HG02885 (cell line): Measurements from ENCODE around the gene WIZ.
"Not testable (repeated sequence)": the region's sequence is repeated elsewhere in the genome, so short reads cannot be mapped to it uniquely, and the experiment has no call there.

Experiments used
- ATAC-seq: cut with Tn5 transposase; IDR thresholded peaks from one replicate; pipeline ENCODE4 v1.9.1; 2021; ENCODE audit warnings: mild to moderate bottlenecking; ENCODE audit not compliant: unreplicated experiment, poor library complexity

The WIZ gene

DNA sequence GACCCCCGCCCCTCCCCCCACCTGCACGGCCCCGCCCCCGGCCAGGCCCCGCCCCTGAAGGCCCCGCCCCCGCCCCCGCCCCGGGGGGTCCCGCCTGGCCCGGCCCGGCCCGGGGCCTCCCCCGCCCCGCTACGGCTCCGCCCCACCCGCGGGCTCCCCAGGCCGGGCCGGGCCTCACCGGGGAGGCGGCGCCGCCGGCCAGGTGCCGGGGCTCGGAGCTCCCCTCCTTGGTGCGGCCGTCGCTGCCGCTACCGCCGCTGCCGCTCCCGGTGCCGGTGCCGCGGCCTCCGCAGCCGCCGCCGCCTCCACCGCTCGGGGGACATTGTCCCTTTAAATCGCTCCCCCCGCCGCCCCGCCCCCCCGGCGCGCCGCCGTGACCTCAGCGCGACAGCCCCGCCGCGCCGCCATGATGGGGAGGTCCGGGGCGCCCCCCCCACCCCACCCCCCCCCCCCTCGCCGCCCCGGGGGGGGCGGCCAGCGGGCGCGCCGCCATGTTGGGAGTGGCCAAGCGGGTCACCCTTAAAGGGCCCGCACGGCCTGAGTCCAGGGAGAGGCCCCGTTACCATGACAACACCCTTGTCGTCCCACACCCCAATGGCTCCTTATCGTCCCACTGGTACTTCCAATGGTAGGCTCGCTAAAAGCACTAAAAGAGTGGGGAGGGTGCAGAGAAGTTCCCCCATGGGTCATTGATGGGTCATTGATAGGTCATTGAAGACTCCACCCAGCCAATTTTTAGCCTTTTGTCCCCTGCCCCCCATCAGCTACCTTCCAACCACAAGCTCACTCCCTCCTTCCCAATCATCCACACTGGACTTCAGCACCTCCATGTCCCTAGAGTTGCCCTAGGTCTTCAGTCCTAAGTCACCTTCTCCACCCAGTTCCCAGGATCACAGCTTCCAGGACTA is at the start of gene WIZ:
Gene WIZ, minus strand, starts transcription at position 337 of the 908 bp plus-strand sequence. CDS start 1,649 bp downstream, outside the sequence.
- ATAC-seq = peak; percentile 64

GRCh38 chr19:15498910-15499309 is 49.2 kb upstream of the WIZ start:
- ATAC-seq = no peak

DNA sequence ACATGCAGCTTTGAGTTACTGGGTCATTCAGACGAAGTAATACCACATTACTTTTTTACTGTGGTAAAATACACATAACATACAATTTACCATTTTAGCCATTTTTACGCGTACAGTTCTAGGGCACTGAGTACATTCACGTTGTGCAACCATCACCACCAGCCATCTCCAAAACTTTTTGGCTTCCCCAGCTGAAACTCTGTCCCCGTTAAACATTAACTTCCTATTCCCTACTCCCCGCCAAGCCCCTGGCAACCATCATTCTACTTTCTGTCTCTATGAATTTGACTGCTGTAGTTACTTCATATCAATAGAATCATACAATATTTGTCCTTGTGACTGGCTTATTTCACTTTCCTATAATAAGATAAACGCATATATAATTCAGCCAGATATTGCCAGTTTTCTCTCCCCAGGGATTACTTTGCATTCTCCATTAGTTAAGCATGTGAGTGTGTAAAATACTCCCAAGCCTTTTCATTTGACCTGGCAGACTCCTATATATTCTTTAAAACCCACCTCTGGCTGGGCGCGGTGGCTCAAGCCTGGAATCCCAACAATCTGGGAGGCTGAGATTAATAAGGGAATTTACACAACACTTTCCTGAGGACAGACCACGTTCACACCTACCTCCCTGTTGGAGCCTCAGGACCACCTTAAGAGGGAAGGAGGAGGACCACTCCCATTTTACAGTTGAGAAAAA is 48.6 kb upstream of the WIZ start:
- ATAC-seq = no peak

DNA sequence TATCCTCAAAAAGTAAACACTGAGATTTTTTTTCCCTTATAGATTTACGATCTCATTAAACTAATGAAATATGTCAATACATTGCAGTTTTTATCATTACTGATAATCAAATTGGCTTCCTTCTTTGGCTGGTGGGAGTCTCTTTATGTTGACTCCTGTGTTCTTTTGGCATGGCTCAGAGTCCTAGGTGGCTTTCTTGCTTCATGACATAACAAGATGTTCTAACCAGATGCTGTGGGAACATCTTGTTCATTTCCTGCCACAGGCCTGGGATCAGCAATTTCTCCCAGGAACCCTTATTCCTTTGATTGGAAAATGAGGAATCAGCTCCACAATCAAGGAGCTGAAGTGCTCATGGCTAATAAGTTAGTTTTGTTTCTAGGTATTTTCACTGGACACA is 45.4 kb upstream of the WIZ start:
- no peak for ATAC-seq

DNA sequence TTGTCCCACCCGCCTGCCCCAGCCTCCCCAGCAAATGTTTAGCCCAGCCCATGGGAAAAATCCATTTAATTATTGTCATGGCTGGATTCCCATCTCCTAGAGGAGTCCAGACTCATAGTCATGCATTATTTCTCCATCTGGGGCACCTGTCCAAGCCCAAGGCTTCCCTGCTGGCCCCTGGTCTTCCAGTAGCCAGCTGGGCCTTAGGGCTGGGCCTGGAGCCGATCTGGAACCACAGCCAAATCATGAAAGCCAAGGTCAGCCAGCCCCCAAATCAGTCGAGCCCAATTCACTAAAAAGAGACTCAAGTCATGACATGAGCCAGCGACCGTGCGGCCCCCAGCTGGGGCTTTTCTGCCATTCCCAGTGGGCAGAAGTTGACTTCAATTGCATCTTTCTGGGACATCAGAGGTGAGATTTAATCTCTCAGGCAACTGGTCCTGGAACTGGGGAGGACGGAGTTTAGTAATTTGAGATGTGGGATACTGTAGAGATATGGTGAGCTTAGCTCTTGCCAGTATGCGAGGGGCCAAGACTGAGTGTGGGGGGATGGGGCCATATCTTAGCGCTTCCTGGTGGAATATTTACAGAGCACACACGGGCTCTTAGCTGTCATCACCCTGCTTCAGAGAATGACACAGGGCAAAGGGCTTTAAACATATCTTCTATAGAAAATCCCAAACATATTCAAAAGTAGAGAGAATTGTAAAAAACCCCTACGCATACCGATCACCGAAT is 38.9 kb upstream of the WIZ start:
- no peak for ATAC-seq

DNA sequence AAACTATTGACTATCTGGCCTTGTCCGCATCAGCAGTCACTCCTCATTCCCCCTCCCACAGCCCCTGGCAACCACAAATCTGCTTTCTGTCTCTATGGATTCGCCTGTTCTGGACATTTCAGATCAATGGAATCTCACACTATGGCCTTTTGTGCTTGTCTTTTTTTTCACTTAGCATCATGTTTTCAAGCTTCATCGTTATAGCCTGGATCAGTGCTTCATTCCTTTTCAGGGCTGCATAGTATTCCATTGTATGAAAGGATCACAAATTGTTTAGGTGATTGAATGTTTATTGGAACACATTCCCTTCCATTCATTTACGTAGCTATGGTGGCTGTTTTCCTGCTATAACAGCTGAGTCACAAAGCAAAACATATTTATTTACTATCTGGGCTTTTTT is 37.3 kb upstream of the WIZ start:
- no peak for ATAC-seq

DNA sequence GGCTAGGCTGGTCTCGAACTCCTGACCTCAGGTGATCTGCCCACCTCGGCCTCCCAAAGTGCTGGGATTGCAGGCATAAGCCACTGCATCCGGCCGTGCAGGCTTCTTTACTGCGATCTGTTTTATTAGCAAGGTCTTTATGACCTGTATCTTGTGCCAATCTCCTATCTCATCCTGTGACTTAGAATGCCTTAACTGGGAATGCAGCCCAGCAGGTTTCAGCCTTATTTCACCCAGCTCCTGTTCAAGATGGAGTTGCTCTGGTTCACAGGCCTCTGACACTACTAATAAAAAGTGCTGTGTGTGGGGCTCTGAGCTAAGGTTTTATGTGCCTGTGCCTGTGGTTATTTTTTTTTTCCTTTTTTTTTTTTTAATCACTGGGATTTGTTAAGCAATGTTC is 36.0 kb upstream of the WIZ start:
- not testable (repeated sequence) for ATAC-seq

DNA sequence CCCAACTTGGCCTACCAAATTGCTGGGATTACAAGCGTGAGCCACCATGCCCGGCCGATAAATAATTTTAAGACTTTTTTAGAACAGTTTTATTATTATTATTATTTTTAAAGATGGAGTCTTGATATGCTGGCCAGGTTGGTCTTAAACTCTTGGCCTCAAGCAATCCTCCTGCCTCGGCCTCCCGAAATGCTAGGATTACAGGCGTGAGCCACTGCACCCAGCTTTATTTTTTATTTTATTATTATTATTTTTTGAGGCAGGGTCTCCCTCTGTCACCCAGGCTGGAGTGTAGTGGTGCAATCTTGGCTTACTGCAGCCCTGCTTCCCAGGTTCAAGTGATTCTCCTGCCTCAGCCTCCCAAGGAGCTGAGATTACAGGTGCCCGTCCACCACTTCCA is 31.2 kb upstream of the WIZ start:
- ATAC-seq = not testable (repeated sequence)

GRCh38 chr19:15479391-15480345 is 29.9 kb upstream of the WIZ start, which contains the start of gene PGLYRP2:
TSS of gene PGLYRP2 (minus strand) at chr19:15479501. CDS start at chr19:15479371, 130 bp downstream.
- ATAC-seq = no peak

GRCh38 chr19:15476325-15476724 is 26.6 kb upstream of the WIZ start:
- ATAC-seq = no peak

DNA sequence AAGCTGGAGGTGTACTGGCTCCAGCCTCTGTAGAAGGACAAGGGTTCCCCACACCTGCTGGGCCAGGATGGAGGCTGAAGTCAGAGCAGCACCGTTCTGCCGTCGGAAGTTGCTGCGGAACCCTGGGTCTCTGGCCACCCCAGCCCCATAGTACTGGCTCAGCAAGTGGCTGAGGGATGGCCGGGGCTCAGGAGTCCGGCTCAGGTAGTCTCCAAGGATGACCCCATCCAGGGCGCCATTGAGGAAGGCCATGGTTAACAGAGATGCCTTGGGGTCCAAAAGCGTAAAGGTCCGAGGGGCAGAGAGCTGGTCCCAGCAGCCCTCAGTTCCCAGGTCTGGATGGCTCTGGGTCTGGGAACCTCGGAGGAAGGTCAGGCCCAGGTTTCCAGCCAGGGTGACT is 25.9 kb upstream of the WIZ start:
- ATAC-seq = no peak

- no peak for ATAC-seq
Observed at GRCh38 chr19:15475169-15475568, 25.4 kb upstream of the WIZ start.

DNA sequence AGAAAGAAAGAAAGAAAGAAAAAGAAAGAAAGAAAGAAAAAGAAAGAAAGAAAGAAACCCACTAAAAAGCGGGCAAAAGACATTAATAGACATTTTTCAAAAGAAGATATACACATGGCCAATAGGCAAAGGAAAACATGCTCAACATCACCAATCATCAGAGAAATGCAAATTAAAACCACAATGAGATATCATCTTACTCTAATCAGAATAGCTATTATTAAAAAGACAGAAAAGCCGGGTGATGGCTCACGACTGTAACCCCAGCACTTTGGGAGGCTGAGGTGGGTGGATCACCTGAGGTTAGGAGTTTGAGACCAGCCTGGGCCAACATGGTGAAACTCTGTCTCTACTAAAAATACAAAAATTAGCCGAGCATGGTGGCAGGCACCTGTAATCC is 24.1 kb upstream of the WIZ start:
- ATAC-seq = not testable (repeated sequence)

DNA sequence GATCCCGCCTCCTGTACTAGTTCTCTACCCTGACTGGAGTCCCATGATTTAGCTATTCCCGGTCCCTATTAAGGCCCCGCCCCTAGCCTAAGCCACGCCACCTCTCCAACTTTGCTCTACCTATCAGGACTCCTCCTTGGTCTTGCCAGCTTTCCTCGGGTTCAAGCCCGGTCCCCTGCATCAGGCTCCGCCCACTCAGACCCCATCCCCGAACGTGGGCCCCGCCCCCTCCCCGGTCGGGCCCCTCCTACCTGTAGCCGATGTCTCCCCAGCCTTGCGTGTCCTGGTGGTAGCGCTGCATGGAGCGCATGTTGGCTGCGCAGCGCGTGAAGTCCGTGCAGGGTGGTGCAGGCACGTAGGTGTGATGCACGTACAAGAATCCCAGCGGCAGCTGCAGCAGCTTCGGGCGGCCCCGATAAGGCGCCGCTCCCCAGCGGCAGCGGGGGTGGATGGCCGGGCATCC is 21.9 kb upstream of the WIZ start:
- no peak for ATAC-seq

- no peak for ATAC-seq
Observed at GRCh38 chr19:15469513-15470297, 19.9 kb upstream of the WIZ start.

DNA sequence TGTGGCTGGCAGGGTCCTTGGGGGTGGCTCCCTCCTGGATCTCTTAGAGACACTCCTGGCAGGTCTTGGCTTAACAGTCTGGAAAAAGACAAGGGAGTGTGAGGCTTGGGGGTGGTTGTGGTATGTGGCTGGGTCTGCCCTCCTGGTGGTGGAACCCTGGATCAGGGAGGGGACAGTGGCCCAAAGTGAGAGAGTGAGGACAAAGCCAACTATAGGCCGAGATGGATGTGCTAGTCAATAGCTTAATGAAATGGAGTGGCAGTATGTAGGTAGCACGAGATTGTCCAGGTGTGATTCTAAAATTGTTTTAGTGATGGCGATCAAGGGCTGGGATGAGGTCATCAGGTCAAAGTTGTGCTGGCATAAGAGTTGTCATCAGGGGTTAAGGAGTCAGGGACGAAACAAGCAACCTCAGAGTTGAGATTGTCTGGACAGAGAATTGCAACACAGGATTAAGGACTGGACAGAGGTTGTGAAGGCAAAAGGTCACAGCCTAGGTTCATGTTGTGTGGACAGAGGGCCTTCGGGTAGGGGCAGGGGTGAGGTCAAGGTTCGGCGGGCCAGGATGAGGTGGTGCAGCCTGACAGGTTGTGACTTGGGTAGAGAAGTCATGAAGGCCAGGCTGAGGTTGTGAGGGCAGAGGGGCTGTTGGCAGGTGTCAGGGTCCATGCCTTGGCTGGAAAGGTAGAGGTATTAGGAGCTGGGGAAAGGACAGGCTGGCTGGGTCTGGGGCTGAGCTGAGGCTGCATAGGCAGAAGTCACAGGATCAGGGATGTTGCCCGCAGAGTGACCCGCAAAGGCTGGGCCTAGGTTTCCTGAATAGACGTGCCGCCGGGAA is 19.1 kb upstream of the WIZ start:
- no peak for ATAC-seq

GRCh38 chr19:15467734-15468214 is 18.0 kb upstream of the WIZ start:
- ATAC-seq = no peak
